ENCODE measurements around the gene MPPED1.

MPPED1 gene

DNA sequence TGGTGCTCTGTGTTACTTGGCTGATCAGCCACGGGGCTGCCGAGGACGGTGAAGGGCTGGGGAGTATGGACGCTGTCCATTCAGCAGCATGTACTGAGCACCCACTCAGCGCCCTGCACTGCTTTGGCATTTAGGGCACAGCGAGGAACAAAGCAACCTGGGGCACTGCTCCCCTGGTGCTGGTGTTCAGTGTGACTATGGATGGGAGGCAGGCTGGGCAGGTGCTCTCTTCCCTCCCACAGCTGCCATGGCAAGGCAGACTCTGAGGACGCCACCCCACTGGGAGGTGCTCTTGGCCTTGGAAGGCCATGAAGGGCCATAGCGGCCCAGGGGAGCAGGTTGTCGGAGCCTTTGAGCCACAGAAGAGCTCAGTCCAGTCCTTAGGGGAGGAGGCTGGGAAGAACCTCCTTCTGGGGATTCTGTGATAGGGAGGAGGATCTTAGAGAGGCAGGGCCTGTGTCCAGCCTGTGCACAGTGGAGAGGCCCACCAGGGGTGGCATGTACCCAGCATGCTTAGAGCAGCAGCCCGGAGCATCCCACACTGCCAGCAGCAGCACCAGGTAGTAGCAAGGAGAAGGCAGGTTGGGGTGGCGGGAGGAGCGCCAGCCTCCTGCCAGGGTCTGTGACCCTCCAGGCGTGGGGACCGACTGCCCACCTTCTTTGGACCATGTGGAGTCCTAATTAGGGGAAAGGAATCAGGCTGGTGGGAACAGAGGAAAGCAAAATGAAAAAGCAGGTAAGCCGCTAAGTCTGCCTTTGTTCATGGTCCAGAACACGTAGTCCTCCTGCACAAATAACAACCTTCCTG lies 141.8 kb downstream of the MPPED1 start:
- no peak for TF ChIP-seq ZFX (IDR thresholded peaks at IDR 0.05)
- TF ChIP-seq CTCF (conservative IDR thresholded peaks at IDR 0.05): no peak
- no peak overlapping the region for H3K27ac ChIP-seq

DNA sequence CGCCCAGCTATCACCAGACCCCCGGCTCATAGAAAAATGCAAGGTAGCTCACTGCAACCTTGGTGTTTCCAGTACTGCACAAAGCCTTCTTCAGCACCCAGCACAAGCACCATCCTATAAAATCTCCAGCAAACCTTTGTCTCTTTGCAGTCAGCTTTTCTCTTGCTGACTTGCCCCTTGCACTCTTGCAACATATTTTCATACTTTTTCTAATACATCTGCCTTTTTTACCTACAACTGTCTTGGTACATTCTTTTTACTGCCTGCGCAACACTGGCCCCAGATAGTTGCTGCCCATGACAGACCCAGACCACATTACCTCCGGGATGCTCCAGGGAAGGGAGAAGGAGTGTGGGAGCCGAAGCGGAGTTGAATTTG lies 142.4 kb downstream of the MPPED1 start:
- H3K27ac ChIP-seq: no peak overlapping the region
- TF ChIP-seq ZFX (IDR thresholded peaks at IDR 0.05) (no peak), CTCF (conservative IDR thresholded peaks at IDR 0.05) (no peak)

DNA sequence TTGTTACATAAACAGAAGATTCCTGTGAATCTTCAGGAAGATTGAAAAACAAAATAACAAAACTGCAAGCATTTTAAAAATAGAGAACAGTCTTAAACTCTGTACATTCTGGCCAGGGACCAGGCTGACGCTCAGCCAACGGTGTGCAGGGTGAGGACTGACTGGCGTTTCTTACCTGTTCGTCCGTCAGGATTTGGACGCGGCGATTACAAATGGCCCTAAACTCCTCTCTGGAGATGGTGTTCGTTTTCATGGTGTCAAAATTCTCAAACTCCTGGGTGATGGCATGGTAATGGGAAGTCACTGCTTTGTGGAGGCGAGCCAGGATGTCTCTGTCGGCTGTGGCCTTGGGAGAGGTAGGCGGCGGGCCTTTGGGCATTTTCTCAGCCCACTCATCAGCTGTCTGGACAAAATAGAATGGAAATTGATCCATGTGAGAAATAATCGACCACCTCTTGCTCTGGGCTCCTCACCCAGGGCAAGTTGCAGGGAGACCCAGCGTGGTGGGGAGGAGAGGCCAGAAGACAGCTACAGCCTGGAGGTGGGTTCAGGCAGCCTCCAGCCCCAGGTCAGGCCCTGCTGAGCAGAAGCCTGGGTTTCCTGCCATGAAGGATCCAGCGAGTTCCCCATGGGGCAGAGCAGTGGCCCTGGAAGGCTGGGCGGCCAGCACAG lies 143.0 kb downstream of the MPPED1 start:
- H3K27ac ChIP-seq: no peak overlapping the region
- TF ChIP-seq ZFX (IDR thresholded peaks at IDR 0.05) (no peak), CTCF (conservative IDR thresholded peaks at IDR 0.05) (no peak)

GRCh38 chr22:43555561-43556515 lies 144.0 kb downstream of the MPPED1 start:
- TF ChIP-seq CTCF (conservative IDR thresholded peaks at IDR 0.05) (no peak), ZFX (IDR thresholded peaks at IDR 0.05) (no peak)
- H3K27ac ChIP-seq: no peak overlapping the region

All from C4-2B (cell line).